ENCODE results near the gene PARP8.
A peak's percentile ranks its signal among the peaks of the same experiment; 100 is the strongest.
"Not testable (repeated sequence)": the region's sequence is repeated elsewhere in the genome, so short reads cannot be mapped to it uniquely, and the experiment has no call there.

PARP8 gene

GRCh38 chr5:50766042-50766441, 99.6 kb downstream of the PARP8 start:
- TF ChIP-seq, protein P1, sequence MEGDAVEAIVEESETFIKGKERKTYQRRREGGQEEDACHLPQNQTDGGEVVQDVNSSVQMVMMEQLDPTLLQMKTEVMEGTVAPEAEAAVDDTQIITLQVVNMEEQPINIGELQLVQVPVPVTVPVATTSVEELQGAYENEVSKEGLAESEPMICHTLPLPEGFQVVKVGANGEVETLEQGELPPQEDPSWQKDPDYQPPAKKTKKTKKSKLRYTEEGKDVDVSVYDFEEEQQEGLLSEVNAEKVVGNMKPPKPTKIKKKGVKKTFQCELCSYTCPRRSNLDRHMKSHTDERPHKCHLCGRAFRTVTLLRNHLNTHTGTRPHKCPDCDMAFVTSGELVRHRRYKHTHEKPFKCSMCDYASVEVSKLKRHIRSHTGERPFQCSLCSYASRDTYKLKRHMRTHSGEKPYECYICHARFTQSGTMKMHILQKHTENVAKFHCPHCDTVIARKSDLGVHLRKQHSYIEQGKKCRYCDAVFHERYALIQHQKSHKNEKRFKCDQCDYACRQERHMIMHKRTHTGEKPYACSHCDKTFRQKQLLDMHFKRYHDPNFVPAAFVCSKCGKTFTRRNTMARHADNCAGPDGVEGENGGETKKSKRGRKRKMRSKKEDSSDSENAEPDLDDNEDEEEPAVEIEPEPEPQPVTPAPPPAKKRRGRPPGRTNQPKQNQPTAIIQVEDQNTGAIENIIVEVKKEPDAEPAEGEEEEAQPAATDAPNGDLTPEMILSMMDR (IDR thresholded peaks at IDR 0.05; ENCODE audit: low read depth, low read length, missing control alignments), result no peak
- Histone ChIP-seq H3K36me3 (replicated peaks) (no peaks in the 10 kb centered on the region), H3K4me3 (ENCODE audit: low read depth, low read length) (no peak overlapping the region), H3K27me3 (replicated peaks) (no peaks in the 10 kb centered on the region), H3K27ac (no peak overlapping the region)
- no peak for DNase-seq
- in situ Hi-C loops (cut with HindIII; ENCODE audit: low pct_ligation_motif_present, low sequenced_read_pairs), result no loop called here

DNA sequence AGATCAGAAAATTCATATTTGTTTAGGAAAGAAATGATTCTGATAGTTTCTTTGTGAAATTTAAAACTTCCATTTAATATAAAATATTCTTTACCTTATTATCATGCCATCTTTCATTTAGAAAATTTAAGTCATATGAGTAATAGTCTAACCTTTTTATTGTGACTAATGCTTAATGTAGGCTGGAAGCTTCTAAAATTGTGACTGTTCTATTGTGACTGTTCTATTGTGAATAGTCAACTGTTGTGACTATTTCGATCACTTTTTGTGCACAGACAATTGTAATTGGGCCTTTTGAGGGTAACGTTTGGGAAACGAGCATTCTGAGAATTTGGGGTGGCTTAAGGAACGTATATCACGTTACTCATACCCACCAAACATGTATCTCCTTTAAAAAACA, 100.0 kb downstream of the PARP8 start:
- TF ChIP-seq, protein P1 (IDR thresholded peaks at IDR 0.05; ENCODE audit: low read depth, low read length, missing control alignments), result no peak
- DNase-seq, result no peak
- in situ Hi-C loops (cut with HindIII; ENCODE audit: low pct_ligation_motif_present, low sequenced_read_pairs), result no loop called here
- no peaks in the 10 kb centered on the region for H3K36me3 ChIP-seq (replicated peaks)
- H3K27me3 ChIP-seq (replicated peaks), result no peaks in the 10 kb centered on the region
- no peak overlapping the region for H3K27ac ChIP-seq
- H3K4me3 ChIP-seq (ENCODE audit: low read depth, low read length), result no peak overlapping the region

GRCh38 chr5:50766967-50767366, 100.5 kb downstream of the PARP8 start:
- in situ Hi-C loops (cut with HindIII; ENCODE audit: low pct_ligation_motif_present, low sequenced_read_pairs), result no loop called here
- H3K27ac ChIP-seq, result no peak overlapping the region
- H3K36me3 ChIP-seq (replicated peaks), result no peaks in the 10 kb centered on the region
- no peak for DNase-seq
- TF ChIP-seq, protein P1 (IDR thresholded peaks at IDR 0.05; ENCODE audit: low read depth, low read length, missing control alignments), result no peak
- H3K27me3 ChIP-seq (replicated peaks), result no peaks in the 10 kb centered on the region
- no peak overlapping the region for H3K4me3 ChIP-seq (ENCODE audit: low read depth, low read length)

GRCh38 chr5:50767588-50767987, 101.2 kb downstream of the PARP8 start:
- H3K4me3 ChIP-seq (ENCODE audit: low read depth, low read length), result no peak overlapping the region
- no peak overlapping the region for H3K27ac ChIP-seq
- no peaks in the 10 kb centered on the region for H3K36me3 ChIP-seq (replicated peaks)
- TF ChIP-seq, protein P1 (IDR thresholded peaks at IDR 0.05; ENCODE audit: low read depth, low read length, missing control alignments), result no peak
- no peaks in the 10 kb centered on the region for H3K27me3 ChIP-seq (replicated peaks)
- in situ Hi-C loops (cut with HindIII; ENCODE audit: low pct_ligation_motif_present, low sequenced_read_pairs), result no loop called here
- peak; percentile 35 for DNase-seq

- TF ChIP-seq, protein P1 (IDR thresholded peaks at IDR 0.05; ENCODE audit: low read depth, low read length, missing control alignments), result no peak
- in situ Hi-C loops (cut with HindIII; ENCODE audit: low pct_ligation_motif_present, low sequenced_read_pairs), result no loop called here
- H3K4me3 ChIP-seq (ENCODE audit: low read depth, low read length), result no peak overlapping the region
- H3K27ac ChIP-seq, result no peak overlapping the region
- no peak for DNase-seq
- no peaks in the 10 kb centered on the region for H3K27me3 ChIP-seq (replicated peaks)
- no peaks in the 10 kb centered on the region for H3K36me3 ChIP-seq (replicated peaks)
Measured at GRCh38 chr5:50768634-50769033, 102.2 kb downstream of the PARP8 start.

DNA sequence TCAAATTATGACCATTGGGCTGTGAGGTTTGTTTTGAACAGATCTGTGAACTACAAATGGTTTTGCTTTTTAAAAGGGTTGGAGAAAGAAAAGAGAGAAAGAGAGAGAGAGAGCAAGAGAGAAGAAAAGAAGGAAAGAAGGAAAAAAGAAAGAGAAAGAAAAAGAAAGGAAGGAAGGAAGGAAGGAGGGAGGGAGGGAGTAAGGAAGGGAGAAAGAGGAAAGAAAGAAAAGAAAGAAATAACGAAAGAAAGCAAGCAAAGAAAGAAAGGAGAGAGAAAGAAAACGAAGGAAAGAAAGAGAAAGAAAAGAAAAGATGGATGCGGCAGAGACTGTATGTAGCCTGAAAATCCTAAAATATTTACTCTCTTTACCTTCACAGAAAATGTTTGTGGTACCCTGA, 104.0 kb downstream of the PARP8 start:
- no peak overlapping the region for H3K4me3 ChIP-seq (ENCODE audit: low read depth, low read length)
- no peak for DNase-seq
- H3K27me3 ChIP-seq (replicated peaks), result no peaks in the 10 kb centered on the region
- in situ Hi-C loops (cut with HindIII; ENCODE audit: low pct_ligation_motif_present, low sequenced_read_pairs), result no loop called here
- no peak overlapping the region for H3K27ac ChIP-seq
- TF ChIP-seq, protein P1 (IDR thresholded peaks at IDR 0.05; ENCODE audit: low read depth, low read length, missing control alignments), result no peak
- H3K36me3 ChIP-seq (replicated peaks), result no peaks in the 10 kb centered on the region

GRCh38 chr5:50774446-50775175, 108.2 kb downstream of the PARP8 start:
- in situ Hi-C loops (cut with HindIII; ENCODE audit: low pct_ligation_motif_present, low sequenced_read_pairs); H3K27ac ChIP-seq; H3K27me3 ChIP-seq (replicated peaks); DNase-seq; H3K36me3 ChIP-seq (replicated peaks); H3K4me3 ChIP-seq (ENCODE audit: low read depth, low read length): not testable (repeated sequence)

Measured in brain microvascular endothelial cell (primary cell).